ENCODE data around the gene TNPO1.

The TNPO1 gene

DNA sequence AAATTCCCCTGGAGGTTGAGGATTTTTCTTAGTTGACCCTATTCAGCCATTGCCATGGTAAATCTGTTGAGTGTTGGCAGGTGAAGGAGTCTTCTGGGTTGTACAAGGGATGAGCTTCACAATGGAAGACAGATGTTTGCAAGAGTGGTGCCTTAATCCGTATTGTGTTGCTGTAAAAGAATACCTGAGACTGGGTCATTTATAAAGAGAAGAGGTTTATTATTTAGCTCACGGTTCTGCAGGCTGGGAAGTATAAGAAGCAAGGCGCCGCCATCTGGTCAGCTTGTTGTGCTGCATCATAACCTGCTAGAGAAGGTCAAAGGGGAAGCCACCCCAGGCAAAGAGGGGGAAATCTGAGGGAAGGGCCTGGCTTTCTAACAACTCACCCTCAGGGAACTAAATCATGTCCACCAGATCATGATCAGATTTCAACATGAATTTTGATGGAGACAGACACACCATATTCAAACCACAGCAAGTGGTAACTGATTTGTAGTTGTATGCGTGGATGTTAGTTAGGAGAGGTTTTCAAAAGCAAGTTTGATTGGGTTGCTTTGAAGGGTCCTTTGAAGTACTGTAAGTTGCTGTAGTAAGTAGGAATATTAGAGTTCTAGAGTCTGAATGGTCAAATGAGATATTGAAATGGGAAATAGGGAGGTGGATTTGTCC, 2.5 kb downstream of the TNPO1 start:
- DNase-seq (ENCODE audit: low read depth, low spot score), result no peak

DNA sequence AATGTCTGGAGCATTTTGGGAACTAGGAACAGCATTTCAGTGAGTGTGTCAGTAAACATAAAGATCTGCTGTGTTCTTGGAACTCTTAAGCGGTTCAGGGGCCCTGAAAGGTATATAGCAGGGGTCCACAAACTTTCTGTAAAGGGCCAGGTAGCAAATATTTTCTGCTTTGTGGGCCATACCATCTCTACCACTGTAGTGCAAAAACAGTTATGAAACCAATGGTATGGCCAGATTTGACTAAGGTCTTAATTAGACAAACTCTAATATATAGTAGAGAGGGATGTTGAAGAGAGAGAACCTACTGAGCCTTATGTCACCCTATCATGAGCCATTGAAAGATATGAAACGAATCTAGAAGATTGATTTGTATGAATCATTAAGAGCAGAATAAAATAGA, 5.3 kb downstream of the TNPO1 start:
- DNase-seq (ENCODE audit: low read depth, low spot score), result no peak

DNA sequence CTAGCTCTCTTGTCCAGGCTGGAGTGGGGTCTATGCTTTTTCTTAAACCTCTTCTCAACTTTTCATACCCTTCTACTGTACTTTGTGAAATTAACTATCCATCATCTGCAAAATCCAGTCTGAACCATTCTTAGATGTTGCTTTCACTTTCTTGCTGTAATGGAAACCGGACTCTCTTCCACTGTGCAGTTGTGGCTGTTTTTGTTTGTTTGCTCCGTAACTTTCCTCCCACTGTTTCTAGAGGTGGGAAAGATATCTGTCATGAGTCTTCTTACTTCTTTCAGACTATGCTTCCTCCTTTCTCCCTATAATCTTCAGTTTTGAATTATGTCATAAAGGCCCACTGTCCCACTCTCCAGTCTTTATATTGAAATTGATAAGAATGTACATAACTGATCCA, 6.5 kb downstream of the TNPO1 start:
- no peak for DNase-seq (ENCODE audit: low read depth, low spot score)

DNA sequence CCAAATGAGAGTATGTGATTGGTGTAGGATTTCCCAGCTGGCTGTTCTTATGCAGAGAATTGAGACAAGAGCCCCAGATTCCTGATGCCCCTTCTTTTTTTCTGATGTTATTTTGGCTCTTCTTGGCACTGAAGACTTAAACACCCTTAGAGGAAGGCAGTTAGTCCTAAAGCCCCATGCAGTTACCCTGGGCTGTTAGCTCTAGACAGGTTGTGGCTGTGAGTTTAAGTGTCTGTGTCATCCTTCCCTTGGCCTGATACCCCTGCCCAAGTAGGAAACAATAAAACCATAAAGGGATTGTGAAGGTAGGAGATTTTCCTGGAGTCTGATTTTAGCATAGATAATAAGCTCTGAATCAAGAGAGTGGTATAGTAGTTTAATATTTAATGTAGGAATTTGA, 13.2 kb downstream of the TNPO1 start:
- DNase-seq (ENCODE audit: low read depth, low spot score), result no peak

DNA sequence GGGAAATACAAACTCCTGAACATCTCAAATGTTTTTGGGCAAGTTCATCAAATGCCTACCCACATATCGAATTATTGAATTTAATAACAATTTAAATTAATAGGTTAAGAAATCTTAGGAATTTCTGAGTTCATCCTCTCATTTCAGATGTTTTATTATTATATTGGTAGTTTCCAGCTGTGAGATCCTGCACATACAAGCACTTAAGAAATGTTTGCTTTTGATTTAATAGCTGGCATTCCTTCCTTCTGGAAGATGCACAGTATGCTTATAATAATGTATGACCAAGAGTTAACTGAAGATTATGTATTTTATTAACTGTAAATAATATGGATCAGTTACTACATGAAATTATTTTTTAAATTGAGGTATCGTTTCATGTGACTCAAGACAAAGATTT, 13.9 kb downstream of the TNPO1 start:
- no peak for DNase-seq (ENCODE audit: low read depth, low spot score)

DNA sequence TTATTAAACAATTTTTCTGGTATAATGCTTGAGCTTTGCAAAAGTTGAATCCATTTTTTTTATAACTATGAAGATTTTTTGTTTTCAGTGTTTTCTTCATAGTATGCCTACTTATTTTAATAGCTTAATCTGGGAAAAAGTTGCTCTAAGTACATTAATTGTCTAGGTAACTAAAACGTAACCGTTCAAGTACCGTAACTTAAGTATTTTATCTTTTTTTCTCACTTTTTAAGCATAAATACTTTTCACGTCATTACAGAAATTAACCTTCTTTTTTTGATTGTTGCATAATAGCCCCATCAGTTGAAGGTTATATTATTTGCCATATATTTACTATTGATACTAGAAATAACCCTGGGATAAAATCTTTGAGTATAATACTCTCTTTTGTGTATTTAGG, 15.2 kb downstream of the TNPO1 start:
- no peak for DNase-seq (ENCODE audit: low read depth, low spot score)

DNA sequence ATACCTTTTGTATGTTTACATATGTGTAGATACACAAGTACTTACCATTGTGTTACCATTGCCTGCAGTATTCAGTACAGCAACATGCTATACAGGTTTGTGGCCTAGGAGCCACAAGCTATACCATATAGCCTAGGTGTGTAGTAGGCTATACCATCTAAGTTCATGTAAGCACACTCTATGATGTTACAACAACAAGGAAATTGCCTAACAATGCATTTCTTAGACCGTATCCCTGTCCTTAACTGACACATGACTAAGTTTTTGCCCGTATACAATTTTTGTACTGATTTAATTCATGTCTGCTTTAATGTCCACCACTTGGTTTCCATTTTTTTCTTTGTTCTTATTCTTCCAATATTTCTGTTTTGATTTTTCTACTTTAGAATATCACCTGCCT, 18.5 kb downstream of the TNPO1 start:
- no peak for DNase-seq (ENCODE audit: low read depth, low spot score)

DNA sequence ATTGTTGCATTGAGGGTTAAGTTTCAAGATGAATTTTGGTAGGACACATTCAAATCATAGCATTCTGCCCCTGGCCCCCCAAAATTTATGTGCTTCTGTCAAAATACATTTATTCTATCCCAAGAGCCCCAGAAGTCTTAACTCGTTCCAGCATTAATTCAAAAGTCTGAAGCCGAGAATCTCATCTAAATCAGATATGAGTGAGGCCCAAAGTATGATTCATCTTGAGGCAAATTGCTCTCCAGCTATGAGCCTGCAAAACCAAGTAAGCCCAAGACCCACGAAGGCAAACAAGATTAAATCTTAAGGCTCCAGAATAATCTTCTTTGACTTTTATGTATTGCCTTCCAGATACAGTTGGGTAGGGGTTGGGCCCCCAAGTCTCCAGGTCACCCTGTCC, 19.2 kb downstream of the TNPO1 start:
- no peak for DNase-seq (ENCODE audit: low read depth, low spot score)

DNA sequence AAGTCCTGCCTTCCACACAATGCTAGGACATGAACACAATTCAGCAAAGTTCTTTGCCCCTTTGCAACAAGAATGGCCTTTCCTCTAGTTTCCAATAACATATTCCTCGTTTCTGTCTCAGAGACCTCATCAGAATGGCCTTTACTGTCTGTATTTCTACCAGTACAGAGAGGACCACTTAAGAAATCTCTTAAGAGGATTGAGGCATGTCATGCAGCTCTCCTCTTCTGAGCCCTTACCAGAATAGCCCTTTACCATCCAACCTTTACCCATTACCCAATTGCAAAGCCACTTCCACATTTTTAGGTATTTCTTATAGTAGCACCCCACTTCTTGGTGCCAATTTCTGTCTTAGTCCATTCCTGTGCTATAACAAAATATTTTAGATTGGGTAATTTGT, 20.3 kb downstream of the TNPO1 start:
- no peak for DNase-seq (ENCODE audit: low read depth, low spot score)

DNA sequence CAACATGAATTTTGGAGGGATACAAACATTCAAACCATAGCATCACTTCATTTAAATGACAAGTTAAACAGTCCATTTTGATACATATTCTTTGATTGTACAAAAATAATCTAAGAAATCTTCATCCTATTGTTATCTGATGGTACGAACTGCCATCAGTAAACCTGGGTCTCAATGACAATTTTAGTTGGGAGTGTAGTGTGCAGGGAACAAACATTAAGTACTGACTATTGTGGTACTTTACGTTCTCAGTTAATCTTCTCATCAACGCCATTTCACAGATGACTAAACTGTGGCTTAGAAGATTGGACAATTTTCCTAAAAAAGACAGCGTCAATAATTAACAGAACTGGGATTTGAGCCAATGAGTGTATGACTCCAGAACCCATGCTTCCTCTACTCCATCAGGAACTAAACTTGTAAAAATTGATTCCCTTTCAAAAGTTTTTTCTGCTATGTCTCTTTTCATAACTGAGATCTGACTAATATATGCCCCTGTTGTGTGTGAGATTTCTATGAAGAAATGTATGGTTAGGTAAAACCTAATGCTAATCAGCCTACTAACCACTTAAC, 21.1 kb downstream of the TNPO1 start:
- no peak for DNase-seq (ENCODE audit: low read depth, low spot score)

DNA sequence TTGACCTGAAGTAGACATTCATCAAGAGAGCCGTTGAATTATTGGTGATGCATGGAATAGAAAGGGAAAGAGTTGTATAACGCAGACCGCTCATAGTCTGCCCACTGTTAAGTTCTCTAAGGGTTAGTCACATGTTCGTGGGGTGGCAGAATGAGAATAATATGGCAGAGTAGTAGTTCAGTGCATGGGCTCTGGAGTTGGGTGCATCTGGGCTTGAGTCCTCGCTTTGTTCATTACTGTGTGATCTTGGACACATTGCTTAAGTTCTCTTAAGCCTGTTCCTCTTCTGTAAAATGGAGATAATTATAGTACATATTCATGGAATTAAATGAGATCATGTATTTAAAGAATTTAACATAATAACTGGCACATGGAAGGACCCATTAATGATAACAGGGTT, 23.6 kb downstream of the TNPO1 start:
- no peak for DNase-seq (ENCODE audit: low read depth, low spot score)

DNA sequence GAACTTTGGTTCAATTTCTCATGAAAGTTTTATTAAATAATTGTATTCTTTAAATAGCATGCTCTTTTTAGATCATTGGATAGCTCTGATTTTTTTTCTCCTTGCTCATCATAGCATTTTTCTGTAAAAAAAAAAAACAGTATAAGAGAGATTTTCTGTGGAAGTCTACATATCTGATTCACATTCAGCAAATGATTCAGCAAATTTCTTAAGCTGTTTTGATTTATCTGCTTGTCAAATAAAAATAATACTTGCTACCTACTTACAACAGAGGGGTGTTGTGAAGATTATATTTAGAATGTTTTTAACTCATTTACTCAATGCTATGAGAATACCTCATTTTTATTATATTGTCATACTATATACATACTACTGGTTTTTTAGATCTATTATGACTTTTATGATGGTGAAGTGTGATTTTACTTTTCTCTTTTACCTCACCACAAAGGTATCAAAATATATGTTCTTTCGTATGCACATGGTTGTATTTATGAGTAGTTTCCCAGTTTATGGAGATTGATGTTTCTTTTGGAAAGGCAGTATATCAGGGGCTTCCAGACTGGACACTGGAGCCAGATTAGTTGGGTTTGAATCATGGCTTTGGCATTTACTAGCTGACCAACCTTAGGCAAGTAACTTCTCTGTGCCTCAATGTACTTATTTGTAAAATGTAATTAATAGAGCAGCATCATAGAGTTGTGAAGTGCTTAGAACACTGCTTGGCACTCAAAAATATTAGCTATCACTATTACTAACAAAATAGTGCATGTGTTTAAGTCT, 25.5 kb downstream of the TNPO1 start:
- no peak for DNase-seq (ENCODE audit: low read depth, low spot score)

DNA sequence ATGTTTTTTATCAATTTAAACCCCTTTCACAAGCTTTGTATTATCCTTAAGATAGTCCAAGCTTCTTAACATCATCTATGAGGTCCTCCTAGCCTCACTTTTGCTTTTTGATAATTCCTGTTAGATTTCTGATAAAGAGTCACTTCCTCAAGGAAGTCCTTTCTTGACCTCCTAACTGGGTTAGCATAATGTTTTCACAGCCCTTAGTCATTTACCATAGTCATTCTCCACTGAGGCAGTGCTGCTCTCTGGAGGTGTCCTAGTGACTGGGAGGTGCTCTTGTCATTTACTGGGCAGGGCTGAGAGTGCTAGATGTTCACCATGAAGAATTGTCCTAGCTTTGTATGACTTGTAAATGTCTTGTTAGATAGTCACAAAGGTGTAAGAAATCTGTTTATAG, 26.4 kb downstream of the TNPO1 start:
- no peak for DNase-seq (ENCODE audit: low read depth, low spot score)

DNA sequence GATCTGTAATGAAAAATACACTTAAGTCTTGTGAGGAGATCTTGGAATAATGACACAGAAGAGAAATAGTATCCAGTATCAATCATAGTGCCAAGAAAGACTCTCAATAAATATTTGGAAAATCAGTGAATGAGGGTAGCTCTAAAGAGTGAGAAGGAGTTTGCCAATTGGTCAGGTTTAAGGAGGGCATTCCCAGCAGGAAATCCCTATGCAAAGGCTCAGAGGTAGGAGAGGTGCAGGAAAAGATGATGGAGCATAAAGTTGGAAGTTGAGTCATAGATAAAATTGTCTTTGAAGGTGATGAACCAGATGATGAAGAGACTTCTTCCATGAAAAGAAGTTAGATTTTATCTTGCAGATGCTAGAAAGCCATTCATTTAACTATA, 27.8 kb downstream of the TNPO1 start:
- no peak for DNase-seq (ENCODE audit: low read depth, low spot score)

DNA sequence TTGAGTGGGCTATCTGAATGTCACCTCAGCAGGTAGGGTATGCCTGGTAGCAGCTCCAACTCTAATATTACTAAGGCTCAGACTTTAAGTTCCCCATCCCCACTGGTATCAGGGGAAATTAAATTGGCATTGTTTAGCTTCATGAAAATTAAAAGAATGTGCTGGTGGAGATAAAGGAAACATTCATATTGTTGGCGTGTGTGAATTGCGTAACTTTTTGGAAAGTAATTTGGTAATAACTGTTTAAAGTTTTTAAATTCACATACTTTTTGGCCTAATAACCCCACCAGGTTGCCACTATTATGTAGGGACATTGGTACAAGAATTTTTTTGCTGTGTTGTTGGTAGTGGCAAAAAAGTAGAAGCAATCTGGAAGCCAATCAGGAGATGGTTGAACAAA, 29.4 kb downstream of the TNPO1 start:
- DNase-seq (ENCODE audit: low read depth, low spot score), result no peak

DNA sequence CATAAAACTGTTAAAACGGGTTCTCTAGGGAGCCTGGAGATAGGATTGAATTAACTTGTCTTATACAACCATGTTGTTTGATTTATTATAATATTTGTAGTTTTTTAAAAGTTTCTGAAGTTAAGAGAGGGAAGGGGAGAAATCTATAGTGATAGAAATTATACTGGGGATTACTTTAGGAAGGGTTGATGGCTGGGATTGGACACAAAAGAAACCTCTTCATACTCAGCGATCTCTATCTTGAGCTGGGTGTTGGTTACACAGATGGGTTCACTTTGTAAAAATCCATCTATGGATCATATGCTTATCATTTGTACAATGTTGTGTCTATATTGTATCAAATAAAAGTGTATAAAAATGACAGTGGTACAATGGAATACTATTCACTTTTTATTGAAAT, 30.0 kb downstream of the TNPO1 start:
- DNase-seq (ENCODE audit: low read depth, low spot score), result no peak

DNA sequence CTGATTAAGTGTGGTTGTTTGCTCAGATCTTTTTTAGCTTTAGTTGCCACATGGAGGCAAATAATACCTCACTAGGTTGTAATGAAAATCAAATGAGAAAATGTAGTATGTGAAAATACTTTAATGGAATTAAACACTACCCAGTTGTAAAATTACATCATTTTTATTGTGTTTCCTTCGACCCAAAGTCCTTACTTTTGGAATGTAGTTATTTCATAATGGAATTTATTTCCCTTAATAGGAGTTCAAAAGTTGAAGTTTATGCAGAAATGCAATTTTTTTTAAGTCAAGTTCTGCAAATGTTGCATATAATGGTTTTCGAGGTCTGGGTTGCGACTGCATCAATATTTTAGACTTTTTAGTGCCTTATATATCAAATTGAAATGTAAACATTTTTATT, 31.0 kb downstream of the TNPO1 start:
- DNase-seq (ENCODE audit: low read depth, low spot score), result no peak

DNA sequence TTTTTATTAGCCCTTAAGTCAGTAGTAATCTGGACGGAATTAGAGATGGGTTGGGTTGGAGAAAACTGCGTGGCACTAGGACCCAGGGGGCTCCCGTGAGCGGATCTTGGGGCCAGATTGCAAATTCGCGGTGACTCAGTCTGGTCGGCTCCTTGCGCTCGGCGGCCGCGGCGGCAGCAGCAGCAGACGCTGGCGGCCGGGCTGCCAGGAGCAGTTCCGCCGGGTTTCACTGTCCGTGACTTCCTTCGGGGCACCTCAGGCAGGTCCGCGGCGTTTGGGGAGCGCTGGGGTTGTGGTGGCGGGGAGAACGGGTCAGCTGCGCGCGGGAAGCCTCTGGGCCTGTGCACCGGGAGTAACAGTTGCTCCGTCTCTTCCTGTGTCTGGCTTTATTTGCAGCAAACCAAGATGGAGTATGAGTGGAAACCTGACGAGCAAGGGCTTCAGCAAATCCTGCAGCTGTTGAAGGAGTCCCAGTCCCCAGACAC, 31.6 kb downstream of the TNPO1 start:
- peak; percentile 69 for DNase-seq (ENCODE audit: low read depth, low spot score)

DNA sequence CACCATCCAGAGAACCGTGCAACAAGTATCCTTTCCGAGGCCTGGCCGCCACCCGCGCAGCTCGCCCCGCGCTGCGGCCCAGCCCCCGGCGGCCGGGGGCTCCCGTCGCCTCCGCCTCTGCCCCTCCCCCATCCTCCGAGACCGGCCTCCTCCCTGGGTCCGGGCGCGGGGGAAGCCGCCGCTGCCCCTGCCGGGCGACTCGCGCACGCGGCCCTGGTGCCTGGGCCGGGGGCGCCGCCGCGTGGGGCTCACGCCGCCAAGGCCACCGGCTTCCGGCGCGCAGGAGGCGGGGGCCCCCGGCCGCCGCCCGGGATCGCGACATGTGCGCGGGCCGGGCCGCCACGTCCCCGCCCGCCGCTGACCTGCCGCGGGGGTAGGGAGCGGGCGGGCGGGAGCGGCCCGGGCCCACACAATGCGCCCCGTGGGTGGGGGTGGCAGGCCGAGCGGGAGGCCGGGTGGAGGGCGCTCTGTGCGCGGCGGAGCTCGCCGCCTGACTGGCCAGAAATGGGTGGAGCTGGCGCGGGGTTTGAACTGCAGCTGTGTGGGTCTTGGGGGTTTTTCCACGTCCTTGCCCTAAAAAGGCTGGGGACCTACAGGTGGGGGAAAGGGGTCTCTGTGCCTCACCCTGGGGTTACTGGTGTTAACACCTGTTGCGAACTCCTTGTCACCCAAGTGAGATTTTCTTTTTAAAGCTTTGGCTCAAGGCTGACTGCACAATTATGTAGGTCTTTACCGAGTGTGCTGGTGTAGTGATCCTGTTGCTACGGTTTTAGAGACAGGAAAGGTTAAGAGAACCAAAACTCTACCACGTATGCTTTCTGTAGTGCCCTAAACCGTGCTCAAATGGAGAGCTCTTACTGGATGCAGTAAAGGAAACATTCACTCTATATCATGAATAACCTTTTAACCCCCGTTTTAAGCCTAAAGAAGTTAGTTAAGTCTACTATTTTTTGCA, 32.3 kb downstream of the TNPO1 start:
- no peak for DNase-seq (ENCODE audit: low read depth, low spot score)

DNA sequence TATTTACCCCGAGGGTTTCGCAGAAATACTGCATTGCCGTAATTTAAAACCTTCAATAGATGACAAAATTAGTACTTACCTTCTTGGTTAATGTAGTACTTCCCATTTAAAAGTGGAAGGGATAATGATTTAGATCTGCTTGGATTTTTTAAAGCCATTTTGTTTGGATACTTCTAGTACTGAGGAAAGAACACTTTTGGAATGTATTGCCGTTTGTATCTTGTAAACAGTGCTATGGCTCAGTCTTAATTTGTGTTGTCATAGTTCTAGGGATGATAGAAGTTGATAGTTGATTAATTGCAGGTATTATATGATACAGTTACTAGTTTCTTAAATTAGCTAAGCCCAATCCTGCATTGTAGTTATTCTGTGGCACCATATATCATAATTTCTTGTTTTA, 33.1 kb downstream of the TNPO1 start:
- no peak for DNase-seq (ENCODE audit: low read depth, low spot score)

DNA sequence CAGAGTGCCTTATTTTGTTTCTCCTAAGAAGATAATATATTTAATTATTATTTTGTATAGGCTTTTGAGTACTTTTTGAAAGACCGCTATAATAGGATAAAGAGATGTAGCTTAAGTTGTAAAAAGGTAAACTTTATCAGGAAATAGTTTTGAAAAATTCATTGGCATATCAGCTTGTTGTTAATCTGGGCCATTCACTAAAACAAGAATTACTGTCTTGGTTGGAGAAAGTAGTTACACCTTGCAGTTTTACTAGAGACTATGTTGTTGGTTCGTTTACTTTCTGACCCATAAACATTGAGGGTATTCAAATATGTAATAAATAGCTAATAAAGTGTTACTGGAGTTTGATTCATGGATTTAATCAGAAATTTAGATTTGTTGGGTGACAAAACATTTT, 33.7 kb downstream of the TNPO1 start:
- no peak for DNase-seq (ENCODE audit: low read depth, low spot score)

DNA sequence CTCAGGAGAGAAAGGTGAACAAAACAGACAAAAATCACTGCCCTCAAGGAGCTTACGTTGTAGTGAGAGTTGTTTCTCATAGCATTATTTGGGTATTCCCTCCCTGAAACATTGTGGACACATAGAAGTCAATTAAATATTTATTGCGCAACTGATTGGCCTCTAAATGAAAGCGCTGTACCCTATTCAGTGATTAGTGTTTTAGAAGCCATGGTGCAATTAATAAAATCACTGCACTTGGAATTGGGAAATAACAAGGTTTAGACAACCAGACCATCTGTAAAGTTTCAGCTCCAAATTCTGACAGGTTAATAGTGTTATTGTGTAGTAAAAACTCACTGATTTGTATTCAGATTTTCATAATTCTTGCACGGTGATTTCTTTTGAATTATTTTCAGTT, 35.9 kb downstream of the TNPO1 start:
- DNase-seq (ENCODE audit: low read depth, low spot score), result no peak

Data from smooth muscle cell of the brain vasculature (primary cell).